NB4 (cell line): ENCODE measurements around the gene GABRG3.

Source experiments
- CTCF ChIP-seq: IDR thresholded peaks from one replicate; pipeline ENCODE4 v1.5.1; 2012; ENCODE audit warnings: low read depth, low read length
- POLR2A ChIP-seq: IDR thresholded peaks from 2 replicates; pipeline ENCODE4 v1.6.1; 2011; ENCODE audit warnings: mild to moderate bottlenecking; ENCODE audit not compliant: insufficient read length; ENCODE audit errors: extremely low read depth

DNA sequence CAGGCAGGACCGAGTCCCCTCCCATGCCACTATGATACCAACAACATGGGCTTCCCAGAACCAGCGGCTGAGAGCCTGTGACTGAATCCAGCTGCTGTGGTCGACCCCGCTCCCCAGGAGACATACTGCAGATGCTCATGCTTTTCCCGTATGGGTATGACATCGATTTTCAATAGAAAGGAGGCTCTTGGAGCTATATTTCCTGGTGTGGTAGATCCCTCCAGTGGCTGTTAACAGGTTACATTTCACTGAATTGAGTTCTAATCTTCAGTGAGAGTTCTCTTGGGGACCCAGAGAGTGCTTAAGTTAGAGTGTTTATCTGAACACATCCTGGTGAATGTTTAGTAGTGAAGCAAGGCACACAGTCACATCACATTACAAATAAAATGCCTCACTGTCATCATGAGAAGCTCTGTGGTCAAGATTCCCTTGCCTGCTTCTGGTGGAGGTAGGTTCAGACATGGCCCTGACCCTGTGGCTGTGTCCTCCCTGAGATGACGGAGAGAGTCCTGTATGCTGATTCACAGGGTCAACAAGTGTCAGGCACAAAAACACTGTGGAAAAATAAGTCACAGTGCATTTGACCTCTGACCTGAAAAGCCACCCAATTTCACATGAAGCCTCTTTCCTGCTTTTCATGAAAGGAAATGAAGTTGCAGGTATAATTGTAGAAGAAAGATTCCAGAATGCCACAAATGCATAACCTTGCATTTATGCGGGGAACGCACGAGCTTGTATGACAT, 110.9 kb downstream of the GABRG3 start:
- no peak for TF ChIP-seq POLR2A
- no peak for TF ChIP-seq CTCF
